GM19397 (cell line): Measurements from ENCODE around the gene RNF175.
A peak's percentile ranks its signal among the peaks of the same experiment; 100 is the strongest.

Experiments
- ATAC-seq: cut with Tn5 transposase; IDR thresholded peaks from one replicate; pipeline ENCODE4 v1.9.1; 2021; ENCODE audit warnings: mild to moderate bottlenecking, moderate library complexity; ENCODE audit not compliant: unreplicated experiment

Gene RNF175

DNA sequence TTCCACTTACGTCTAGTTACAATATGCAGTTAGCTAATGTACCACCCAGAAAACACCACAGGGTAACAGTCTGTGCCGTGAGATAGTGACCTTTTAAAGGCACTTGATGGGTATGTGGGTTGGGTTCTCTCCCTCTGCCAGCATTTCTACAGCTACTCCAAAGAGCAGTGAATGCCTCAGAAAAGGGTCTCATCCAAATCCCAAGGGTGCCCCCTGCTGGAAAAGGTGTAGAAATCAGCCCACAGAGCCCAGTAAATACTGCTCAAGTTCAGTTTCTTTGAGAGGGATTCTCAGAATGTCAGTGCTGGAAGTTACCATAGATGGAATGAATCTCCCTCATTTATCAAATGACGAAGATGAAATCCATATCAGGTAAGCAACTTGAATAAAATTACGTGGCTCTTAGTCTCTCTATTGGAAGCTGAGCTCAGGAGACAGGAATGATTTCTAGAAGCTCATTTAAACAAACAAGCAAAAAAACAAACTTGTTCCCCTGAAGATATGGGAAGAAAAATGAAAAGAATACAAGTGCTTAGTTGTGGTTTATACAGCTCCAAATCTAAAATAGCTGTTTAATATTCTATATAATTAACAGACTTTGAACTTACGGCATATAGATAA is 9.5 kb downstream of the RNF175 start:
- no peak for ATAC-seq

DNA sequence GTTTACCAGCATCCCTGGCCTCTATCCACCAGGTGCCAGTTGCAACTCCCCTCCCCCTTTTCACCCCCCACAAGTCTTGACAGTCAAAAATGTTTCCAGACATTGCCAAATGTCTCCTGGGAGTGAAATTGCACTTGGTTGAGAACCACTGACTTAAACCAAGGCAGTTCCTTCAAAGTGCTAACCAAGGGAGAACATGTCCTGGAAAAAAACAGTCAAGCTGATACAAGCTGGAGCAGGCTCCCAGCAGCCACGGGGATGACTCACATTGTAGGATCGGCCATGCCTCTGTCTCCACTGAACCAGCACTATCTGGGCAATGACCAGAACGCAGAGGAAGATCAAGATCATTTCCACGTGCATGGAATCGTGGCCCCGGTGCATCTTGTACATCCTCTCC is 11.4 kb downstream of the RNF175 start:
- no peak for ATAC-seq

DNA sequence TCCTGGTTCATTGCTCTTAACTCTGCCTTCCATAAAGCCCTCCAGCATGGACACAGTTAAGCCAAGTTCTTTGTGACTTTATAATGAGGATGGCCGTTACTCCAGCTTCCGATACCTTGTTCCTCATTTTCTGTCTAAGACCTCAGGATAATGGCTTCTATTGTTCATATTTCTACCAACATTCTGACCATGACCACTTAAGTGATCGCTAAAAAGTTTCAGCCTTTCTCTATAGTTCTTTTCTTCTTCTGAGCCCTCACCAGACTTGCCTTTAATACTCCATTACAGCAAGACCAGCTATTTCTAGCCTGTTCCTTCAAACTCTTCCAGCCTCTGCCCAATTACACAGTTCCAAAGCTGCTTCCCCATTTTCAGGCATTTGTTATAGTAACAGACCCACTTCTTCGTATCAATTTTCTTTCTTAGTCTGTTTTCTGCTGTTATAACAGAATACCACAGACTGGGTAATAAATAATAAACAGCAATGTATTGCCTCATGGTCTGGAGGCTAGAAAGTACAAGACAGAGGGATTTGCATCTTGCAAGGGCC is 12.3 kb downstream of the RNF175 start:
- ATAC-seq = no peak

DNA sequence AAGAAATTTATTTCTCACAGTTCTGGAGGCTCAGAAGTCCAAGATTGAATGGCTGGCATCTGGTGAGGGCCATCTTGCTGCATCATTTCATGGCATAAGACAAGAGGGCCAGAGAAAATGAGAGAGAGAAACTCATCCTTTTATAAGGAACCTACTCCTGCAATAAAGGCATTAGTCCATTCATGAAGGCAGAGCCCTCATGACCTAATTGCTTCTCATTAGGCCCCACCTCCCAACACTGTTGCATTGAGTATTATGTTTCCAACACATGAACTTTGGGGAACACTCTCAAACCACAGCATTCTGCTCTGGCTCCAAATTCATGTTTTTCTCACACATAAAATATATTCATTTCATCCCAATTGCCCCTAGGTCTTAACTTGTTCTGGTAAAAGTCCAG is 14.2 kb downstream of the RNF175 start:
- no peak for ATAC-seq

DNA sequence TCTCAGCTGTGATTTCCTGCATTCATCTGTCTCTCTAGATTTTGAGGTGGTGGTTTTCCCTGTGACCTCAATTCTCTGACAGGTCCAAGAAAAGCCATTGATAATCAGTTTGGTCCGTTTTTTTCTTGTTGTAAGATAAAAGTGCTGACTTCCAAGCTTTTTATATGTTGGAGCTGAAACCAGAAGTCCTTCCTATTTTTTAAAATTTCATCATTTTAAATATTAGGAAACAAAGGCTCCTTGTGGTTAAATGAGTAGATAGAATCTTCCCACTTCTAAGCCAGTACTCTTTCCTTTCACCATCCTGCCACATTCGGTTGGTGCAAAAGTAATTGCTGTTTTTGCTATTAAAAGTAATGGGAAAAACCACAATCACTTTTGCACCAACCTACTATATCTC is 18.3 kb downstream of the RNF175 start:
- ATAC-seq = no peak

DNA sequence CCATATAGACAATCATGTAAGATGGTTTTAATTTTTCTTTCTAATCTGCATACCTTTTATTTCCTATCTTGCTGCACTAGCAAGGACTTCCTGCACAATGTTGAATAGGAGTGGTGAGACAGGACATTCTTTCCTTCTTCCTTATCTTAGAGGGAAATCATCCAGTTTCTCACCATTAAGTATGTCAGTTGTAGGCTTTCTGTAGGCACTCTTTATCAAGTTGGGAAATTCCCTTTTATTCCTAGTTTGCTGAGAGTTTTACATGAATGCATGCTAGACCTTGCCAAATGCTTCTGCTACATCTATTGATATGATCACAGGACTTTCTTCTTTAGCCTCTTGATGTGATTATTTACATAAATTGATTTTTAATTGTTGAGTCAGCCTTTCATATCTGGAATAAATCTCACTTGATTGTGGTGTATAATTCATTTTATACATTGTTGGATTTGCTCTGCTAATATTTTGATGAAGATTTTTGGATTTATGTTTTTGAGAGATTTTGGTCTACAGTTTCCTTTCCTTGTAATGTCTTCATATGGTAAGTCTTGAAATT is 23.8 kb downstream of the RNF175 start:
- no peak for ATAC-seq

DNA sequence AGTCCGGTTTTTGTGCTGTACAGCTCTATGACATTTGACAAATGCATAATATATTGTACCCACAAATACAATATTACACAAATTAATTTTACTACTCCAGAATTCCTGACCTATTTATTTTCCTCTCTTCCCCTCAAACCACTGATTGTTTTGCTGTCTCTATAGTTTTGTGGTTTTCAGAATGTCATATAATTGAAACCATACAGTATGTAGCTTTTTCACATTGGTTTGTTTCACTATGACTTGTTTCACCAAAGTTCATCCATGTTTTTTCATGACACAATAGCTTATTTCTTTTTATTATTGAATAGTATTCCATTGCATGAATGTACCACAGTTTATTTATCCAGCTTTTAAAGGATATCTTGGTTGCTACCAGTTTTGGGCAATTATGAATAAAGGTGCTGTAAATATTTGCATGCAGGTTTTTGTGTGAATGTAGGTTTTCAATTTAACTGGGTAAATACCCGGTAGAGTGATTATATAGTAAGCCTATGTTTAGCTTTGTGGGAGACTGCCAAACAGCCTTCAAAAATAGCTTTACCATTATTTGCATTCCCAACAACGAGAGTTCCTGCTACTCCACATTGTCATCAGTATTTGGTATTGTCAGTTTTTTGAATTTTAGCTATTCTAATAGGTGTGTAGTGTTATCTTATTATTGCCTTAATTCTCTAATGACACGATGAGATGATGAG is 25.9 kb downstream of the RNF175 start:
- no peak for ATAC-seq

DNA sequence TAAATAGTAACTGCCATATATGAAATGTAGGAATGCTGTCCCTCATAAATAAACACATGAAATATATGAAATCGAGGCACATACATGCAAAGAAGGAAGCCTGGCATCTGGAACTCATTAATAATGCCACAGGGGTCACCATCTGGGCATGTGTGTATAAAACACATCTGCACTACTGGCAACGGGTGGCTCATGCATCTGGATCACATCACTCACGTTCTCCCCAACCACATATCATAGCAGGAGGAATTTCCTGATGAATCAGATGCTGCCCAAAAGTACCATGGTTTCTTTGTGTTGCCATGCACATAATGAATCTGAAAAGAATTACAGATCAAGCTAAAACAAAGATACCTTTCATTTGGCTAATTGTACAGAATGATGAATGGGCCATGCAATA is 28.6 kb downstream of the RNF175 start:
- no peak for ATAC-seq

DNA sequence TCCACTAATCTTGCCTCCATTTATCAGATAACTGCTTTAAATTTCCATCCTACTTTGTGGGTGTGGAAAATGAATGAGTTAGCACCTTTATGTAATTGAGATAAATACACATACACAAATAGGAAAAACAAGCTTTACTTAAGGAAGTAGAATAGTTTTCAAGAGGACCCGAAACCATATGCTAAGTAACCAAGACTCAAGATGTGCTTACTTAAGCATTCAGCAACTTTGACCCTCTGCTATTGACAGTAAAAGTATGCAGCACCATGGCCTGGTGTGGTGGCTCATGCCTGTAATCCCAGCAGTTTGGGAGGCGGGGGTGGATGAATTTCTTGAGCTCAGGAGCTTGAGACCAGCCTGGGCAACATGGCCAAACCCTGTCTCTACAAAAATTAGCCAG is 29.9 kb downstream of the RNF175 start:
- ATAC-seq = no peak

DNA sequence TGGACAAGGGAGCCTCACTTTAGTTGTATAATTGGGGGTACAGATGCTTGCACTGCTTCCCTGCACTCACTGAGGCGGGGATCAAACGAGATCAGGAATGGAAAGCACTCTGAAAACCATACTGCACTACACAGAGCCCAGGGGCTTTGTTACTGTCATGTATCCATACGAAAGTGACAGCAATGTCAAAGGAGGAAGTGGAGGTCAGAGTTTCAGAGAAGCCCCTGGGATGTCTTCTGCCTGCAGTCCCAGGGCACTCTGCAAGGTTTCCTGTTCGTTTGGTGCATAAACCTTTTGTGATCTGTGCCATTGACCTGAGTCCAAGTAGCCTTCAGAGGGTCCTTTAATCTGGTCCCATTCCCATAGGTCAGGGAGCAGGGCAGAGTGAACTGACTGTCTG is 31.2 kb downstream of the RNF175 start:
- ATAC-seq = peak; percentile 56

DNA sequence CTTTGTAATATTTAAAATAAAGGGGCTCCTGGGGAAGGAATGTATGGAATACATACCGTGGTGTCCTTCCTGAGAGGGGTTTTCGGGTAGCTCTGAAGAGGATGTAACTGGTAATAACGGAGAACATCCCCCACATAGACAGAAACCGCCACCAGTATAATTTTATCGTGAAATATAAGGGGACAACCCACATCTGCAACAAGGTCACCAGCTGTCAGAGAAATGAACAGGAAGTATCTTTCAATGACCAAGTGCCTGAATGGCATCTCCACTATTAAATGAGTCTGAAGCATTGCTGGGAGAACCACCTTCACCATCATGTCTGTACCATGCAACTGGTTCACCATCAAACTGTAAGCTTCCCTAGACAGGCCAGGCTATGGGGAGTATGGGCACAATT is 31.7 kb downstream of the RNF175 start:
- ATAC-seq = no peak

DNA sequence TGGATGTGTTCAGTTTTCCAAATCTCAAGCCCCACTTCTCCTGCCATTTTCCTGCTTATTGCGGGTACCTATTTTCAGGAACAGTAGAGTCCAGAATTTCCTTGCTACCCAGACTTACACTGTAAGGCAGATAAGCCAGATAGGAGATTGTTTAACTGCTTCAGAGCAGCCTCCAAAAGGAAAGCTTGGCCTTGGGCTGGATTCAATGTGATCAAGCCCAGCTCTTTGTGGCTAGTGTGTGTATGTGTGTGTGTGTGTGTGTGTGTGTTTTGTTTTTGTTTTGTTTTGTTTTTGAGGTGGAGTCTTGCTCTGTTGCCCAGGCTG is 34.0 kb downstream of the RNF175 start:
- ATAC-seq = no peak

DNA sequence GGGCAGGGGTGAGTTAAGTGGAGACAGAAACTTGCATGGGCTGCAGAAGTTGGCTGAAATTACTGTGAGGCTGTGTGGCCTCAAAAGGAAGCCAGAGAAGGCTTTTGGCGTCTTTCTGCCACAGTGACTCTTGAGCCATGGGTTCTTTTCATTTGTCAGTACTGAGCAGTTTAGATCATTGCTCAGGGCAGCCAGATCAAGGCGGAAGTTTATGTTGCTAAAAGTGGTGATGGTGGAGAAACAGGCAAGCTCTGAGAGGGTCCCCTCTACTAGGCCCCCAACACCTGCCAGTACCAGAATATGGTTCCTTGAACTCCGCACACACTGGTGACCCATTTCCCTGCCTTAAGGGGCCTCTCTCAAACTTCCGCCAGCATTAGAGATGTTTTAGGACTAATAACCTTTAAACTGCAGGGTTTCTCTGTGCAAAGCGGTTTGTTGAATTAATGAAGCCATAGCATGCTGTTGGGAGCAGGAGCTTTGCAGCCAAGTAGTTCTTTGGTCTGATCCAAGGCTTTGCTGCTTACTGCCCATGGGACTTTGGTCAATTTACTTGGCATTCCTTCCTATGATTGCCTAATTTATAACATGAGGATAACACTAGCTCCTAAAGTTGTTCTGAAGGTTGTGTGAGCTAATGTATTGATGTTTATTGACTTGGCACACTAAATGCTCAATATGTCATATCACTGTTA is 34.5 kb downstream of the RNF175 start:
- no peak for ATAC-seq

DNA sequence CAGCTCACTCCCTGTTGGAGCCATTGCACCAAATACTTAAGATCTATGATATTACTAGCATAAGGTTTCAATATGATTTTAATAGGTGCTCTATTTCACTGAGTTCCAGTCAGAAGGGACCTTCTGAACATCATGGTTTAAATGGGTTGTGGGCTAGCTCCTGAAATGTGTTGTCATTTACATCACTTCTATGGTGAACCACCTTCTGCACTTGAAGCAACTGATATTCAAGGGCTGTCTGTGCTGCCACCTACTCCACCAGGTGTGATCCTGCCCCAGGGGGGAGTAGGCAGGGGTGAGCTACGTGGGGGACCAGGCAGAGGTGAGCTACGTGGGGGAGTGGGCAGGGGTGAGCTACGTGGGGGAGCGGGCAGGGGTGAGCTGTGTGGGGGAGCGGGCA is 35.2 kb downstream of the RNF175 start:
- ATAC-seq = no peak

DNA sequence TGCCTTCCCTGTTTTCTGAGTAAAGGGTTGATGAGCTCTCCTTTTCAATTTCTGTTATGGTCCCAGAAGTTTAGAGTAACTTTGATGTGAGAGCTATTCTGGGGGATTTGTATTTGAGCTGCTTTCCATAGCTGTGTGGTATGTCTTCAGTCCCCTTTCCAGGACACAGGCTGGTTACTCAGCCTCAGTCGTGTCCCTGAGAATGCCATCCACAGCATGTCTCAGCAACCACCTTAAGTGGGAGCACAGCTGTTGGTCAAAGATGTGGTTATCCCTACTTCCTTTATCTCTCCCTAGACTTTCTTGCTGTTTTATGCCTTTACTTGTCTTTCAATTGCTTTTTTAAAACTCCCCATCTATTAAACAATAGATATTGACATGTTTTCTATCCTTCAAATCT is 37.8 kb downstream of the RNF175 start:
- no peak for ATAC-seq

DNA sequence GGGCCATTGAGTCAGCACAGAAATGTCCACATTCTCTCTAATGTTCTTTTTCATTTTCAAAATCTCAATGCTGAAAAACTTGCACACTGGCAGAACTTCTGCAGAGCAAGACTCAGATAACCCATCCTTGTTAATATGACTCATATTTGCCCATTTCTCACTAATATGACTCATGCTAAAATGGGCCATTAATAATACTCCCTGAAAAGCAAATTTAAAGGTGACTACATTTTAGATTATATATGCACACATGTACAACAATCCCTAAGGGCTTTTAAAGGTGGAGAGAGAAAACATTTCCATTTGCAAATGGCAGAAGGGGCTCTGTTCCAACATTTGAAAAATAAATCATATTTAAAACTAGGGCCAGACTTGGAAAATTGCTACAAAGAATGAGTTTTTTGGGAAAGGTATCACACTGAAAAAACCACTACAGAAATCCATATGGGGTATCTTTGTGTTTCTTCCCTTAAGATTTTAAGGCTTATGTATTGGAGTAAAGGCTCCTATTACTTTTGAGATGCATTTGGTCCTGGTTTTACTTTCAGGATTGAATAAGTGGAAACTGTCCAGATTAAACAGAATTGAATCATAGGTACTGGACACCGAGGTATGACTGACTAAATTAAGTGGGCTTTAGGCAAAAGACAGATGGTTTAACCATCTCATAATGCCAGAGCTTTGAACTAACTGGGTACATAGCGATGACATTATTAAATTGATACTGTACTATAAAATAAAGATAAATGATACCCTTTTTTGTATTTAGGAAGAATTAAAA is 45.8 kb downstream of the RNF175 start:
- no peak for ATAC-seq

DNA sequence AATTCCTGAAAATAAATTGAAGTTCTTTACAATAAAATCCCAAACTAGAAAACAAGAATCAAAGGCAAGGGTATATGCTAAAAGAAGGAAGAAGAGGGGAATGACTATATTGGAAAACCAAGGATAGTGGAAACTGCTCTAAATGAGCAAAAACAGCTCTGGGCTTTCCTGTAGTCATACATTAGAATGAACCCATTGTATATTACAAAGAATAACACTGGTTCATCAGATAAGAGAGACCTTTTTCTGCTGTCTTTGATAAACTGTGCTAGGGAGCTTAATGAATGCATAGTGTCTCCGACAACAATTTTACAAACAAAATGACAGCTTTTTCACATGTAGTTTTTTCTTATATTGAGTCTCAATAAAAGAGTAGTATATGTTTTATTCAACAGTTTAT is 49.1 kb downstream of the RNF175 start:
- ATAC-seq = no peak

DNA sequence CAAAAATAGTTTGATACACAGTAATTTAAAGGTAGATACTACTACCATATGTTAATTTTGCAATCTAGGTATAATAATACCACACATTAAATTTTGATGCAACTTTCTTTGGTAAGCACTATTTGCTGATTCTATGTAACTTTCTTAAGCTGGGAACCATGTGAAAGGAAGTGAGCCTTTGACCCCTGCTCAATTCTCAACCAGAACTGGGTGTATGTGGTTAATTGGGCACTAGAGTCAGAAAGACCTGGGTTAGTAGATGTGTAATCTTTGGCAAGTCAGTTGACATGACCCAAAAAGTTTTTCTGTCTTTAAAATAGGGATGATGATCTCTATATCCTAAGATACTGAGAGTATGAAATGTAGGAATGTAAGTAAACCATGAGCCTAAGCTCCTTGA is 53.3 kb downstream of the RNF175 start:
- ATAC-seq = no peak

DNA sequence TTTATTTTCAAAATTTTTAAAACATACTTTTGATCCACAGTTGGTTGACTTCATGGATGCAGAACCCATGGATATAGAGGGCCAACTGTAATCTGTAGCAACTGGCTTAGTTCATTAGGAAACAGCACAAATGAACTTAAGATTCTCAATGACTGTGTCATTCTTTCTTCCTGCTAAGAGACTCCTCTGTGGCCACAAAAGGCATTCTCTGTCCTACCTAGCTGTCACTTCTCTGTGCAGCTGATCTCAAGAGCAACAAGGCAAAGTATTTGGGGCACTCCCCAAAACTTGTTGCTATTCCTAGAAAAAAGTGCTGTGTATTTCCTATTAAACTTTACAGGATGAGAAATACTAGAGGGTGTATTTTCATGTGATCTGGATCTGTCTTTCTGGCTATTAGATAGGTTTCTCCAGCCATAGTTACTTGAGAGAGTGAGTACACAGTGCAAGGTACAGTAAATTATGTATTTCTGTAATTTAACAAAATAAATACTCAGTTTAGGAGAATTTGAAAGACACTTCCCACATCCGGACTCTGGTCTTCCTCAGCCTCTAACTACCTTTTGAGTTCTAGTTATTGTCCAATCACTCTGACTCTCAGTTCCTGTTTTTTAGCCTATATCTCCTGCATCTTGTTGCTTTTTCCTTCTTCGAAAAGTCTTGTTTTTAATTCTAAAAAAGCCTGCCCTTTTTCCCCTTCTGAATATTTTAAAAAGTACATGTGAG is 53.9 kb downstream of the RNF175 start:
- ATAC-seq = no peak

DNA sequence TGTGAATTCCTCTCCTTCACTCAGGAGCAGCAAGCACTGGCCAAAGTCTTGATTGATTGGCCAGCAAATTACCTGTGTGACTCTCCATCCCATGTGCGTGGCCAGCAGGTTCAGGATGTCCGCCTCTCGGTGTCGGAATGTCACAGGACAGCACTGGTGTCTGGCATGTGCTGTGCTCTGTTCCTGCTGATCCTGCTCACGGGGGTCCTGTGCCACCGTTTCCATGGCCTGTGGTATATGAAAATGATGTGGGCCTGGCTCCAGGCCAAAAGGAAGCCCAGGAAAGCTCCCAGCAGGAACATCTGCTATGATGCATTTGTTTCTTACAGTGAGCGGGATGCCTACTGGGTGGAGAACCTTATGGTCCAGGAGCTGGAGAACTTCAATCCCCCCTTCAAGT is 55.3 kb downstream of the RNF175 start:
- ATAC-seq = no peak

DNA sequence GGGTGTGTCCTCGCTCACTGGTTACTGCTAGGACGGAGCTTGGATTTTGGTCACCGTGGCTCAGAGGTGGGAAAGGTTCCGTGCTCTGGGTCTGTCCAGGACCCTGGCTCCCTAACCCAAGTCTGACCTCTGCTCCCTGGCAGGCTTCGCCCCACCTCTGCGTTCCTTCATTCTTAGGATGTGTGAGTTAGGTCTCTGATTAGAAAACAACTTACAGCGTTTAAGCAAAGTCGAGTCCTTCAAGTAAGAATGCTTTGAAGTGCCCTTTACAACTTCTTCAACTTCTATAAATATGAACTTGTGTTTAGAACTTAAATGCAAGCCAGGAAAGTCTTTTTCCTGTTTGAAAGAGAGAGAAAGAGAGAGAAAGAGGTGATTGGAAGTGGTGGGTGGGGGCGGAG is 74.9 kb downstream of the RNF175 start:
- ATAC-seq = no peak
